ENCODE results near the gene BPIFA2.
A peak's percentile ranks its signal among the peaks of the same experiment; 100 is the strongest.
"Not testable (repeated sequence)": the region's sequence is repeated elsewhere in the genome, so short reads cannot be mapped to it uniquely, and the experiment has no call there.

The BPIFA2 gene

GRCh38 chr20:33162753-33163152 lies 5.2 kb upstream of the BPIFA2 start:
- no peak for DNase-seq

- no peak for DNase-seq
Measured at GRCh38 chr20:33163856-33164762, 3.9 kb upstream of the BPIFA2 start.

GRCh38 chr20:33164763-33165095 lies 3.2 kb upstream of the BPIFA2 start:
- no peak for DNase-seq

GRCh38 chr20:33165416-33166055 lies 2.4 kb upstream of the BPIFA2 start:
- no peak for DNase-seq

- no peak for DNase-seq
Measured at GRCh38 chr20:33166533-33167113, 1.3 kb upstream of the BPIFA2 start.

- peak; percentile 34 for DNase-seq
Measured at GRCh38 chr20:33169176-33169794, 1.3 kb downstream of the BPIFA2 start.

- DNase-seq: no peak
Measured at GRCh38 chr20:33172781-33173180, 4.8 kb downstream of the BPIFA2 start.

GRCh38 chr20:33175123-33175522 lies 7.2 kb downstream of the BPIFA2 start:
- DNase-seq: no peak

- DNase-seq: no peak
Measured at GRCh38 chr20:33176101-33176500, 8.1 kb downstream of the BPIFA2 start.

- no peak for DNase-seq
Measured at GRCh38 chr20:33177866-33178265, 9.9 kb downstream of the BPIFA2 start.

GRCh38 chr20:33178726-33179125 lies 10.8 kb downstream of the BPIFA2 start:
- no peak for DNase-seq

GRCh38 chr20:33180169-33180568 lies 12.2 kb downstream of the BPIFA2 start:
- DNase-seq: no peak

GRCh38 chr20:33181482-33182093 lies 13.6 kb downstream of the BPIFA2 start:
- DNase-seq: no peak

GRCh38 chr20:33183312-33183711 lies 15.4 kb downstream of the BPIFA2 start:
- DNase-seq: no peak

- not testable (repeated sequence) for DNase-seq
Measured at GRCh38 chr20:33185031-33185590, 17.2 kb downstream of the BPIFA2 start.

GRCh38 chr20:33187491-33187890 lies 19.5 kb downstream of the BPIFA2 start:
- DNase-seq: no peak

GRCh38 chr20:33188421-33188820 lies 20.5 kb downstream of the BPIFA2 start:
- DNase-seq: no peak

GRCh38 chr20:33191484-33191883 lies 23.5 kb downstream of the BPIFA2 start:
- DNase-seq: no peak

GRCh38 chr20:33191955-33192354 lies 24.0 kb downstream of the BPIFA2 start:
- no peak for DNase-seq

- DNase-seq: no peak
Measured at GRCh38 chr20:33192912-33193501, 25.0 kb downstream of the BPIFA2 start.

GRCh38 chr20:33199026-33199425 lies 31.1 kb downstream of the BPIFA2 start:
- no peak for DNase-seq

- no peak for DNase-seq
Measured at GRCh38 chr20:33202451-33202850, 34.5 kb downstream of the BPIFA2 start.
